Activated T-cell treated with anti-CD3 and anti-CD28 coated beads, Interleukin-2, amount 50 U/mL, for 4 hours (primary cell): ENCODE results near the gene CHD2. TPM values are rescaled to one million over a fixed set of nuclear protein-coding genes. Genes with fewer than 3 reads are reported as not detected.

ENCODE experiments used
- ATAC-seq, 2 donors: fragments of 200-7000 bp; cut with Tn5 transposase; one replicate each; pipeline ENCODE4 v1.10.0; 2021
- DNase-seq: peaks from one replicate; pipeline ENCODE4 v3.0.0-alpha.2; 2020
- H3K27me3 Mint-ChIP-seq: one replicate; pipeline ENCODE4 v1.8.0; 2021; ENCODE audit warnings: low read depth, mixed read lengths
- H3K36me3 Mint-ChIP-seq: one replicate; pipeline ENCODE4 v1.8.0; 2022; ENCODE audit warnings: mixed read lengths; ENCODE audit not compliant: insufficient read depth
- H3K4me1 Mint-ChIP-seq: one replicate; pipeline ENCODE4 v1.8.0; 2021; ENCODE audit warnings: low read depth, mixed read lengths
- H3K4me3 Mint-ChIP-seq: one replicate; pipeline ENCODE4 v1.8.0; 2021; ENCODE audit warnings: mild to moderate bottlenecking, moderate library complexity, mixed read lengths
- H3K9me3 Mint-ChIP-seq: one replicate; pipeline ENCODE4 v1.8.0; 2021; ENCODE audit warnings: mixed read lengths
- total RNA-seq, 3 donors: library from RNA; stranded (reverse); gene quantifications; one replicate each; pipeline ENCODE4 v1.2.1, GENCODE V29; 2021

The CHD2 gene
- total RNA-seq, 3 donors from 2014 or later: 58.0 to 67.7 (median 59.7) TPM

GRCh38 chr15:92992720-92993119 is 92.6 kb downstream of the CHD2 start:
- H3K36me3 Mint-ChIP-seq: peaks cover 57% of the 10 kb centered on the region
- H3K27me3 Mint-ChIP-seq: no peaks in the 10 kb centered on the region
- ATAC-seq (no peak), DNase-seq (no peak)
- no peaks in the 10 kb centered on the region for H3K9me3 Mint-ChIP-seq
- peaks cover 16% of the 10 kb centered on the region for H3K4me1 Mint-ChIP-seq
- H3K4me3 Mint-ChIP-seq: no peak overlapping the region

- H3K9me3 Mint-ChIP-seq: no peaks in the 10 kb centered on the region
- ATAC-seq (no peak), DNase-seq (no peak)
- H3K4me3 Mint-ChIP-seq: no peak overlapping the region
- H3K36me3 Mint-ChIP-seq: peaks cover 59% of the 10 kb centered on the region
- H3K27me3 Mint-ChIP-seq: no peaks in the 10 kb centered on the region
- peaks cover 11% of the 10 kb centered on the region for H3K4me1 Mint-ChIP-seq
These were observed 97.7 kb downstream of the CHD2 start for GRCh38 chr15:92997821-92998220.

- DNase-seq (no peak), ATAC-seq (no peak)
- Mint-ChIP-seq H3K4me1 (peaks cover 7% of the 10 kb centered on the region), H3K27me3 (no peaks in the 10 kb centered on the region), H3K4me3 (no peak overlapping the region), H3K9me3 (no peaks in the 10 kb centered on the region), H3K36me3 (peaks cover 60% of the 10 kb centered on the region)
These were observed 101.0 kb downstream of the CHD2 start for GRCh38 chr15:93001156-93001555.

GRCh38 chr15:93001881-93002280 is 101.8 kb downstream of the CHD2 start:
- no peak for ATAC-seq
- H3K27me3 Mint-ChIP-seq: no peaks in the 10 kb centered on the region
- DNase-seq: no peak
- peaks cover 56% of the 10 kb centered on the region for H3K36me3 Mint-ChIP-seq
- H3K4me1 Mint-ChIP-seq: peaks cover 7% of the 10 kb centered on the region
- H3K9me3 Mint-ChIP-seq: no peaks in the 10 kb centered on the region
- no peak overlapping the region for H3K4me3 Mint-ChIP-seq

- Mint-ChIP-seq H3K27me3 (no peaks in the 10 kb centered on the region), H3K9me3 (no peaks in the 10 kb centered on the region), H3K4me1 (no peaks in the 10 kb centered on the region), H3K4me3 (no peak overlapping the region), H3K36me3 (peaks cover 52% of the 10 kb centered on the region)
- ATAC-seq: no peak
- DNase-seq: no peak
These were observed 105.0 kb downstream of the CHD2 start for GRCh38 chr15:93005133-93005532.

- Mint-ChIP-seq H3K27me3 (no peaks in the 10 kb centered on the region), H3K36me3 (peaks cover 54% of the 10 kb centered on the region), H3K4me3 (no peak overlapping the region), H3K9me3 (no peaks in the 10 kb centered on the region), H3K4me1 (no peaks in the 10 kb centered on the region)
- no peak for ATAC-seq
- DNase-seq: no peak
These were observed 107.9 kb downstream of the CHD2 start for GRCh38 chr15:93007994-93008393.

- Mint-ChIP-seq H3K4me1 (peaks cover 8% of the 10 kb centered on the region), H3K27me3 (no peaks in the 10 kb centered on the region), H3K4me3 (no peak overlapping the region), H3K9me3 (no peaks in the 10 kb centered on the region), H3K36me3 (peaks cover 62% of the 10 kb centered on the region)
- no peak for ATAC-seq
- no peak for DNase-seq
These were observed 112.7 kb downstream of the CHD2 start for GRCh38 chr15:93012786-93013185.

GRCh38 chr15:93017526-93017925 is 117.4 kb downstream of the CHD2 start:
- Mint-ChIP-seq H3K4me3 (no peak overlapping the region), H3K4me1 (peaks cover 50% of the 10 kb centered on the region), H3K9me3 (no peaks in the 10 kb centered on the region), H3K27me3 (no peaks in the 10 kb centered on the region), H3K36me3 (peaks cover 70% of the 10 kb centered on the region)
- DNase-seq (no peak), ATAC-seq (no peak)

GRCh38 chr15:93018574-93018973 is 118.5 kb downstream of the CHD2 start:
- ATAC-seq (no peak), DNase-seq (no peak)
- Mint-ChIP-seq H3K4me3 (no peak overlapping the region), H3K9me3 (no peaks in the 10 kb centered on the region), H3K27me3 (no peaks in the 10 kb centered on the region), H3K36me3 (peaks cover 72% of the 10 kb centered on the region), H3K4me1 (peaks cover 60% of the 10 kb centered on the region)

- peaks cover 75% of the 10 kb centered on the region for H3K36me3 Mint-ChIP-seq
These were observed 119.0 kb downstream of the CHD2 start for GRCh38 chr15:93019090-93019489.

GRCh38 chr15:93019971-93020370 is 119.8 kb downstream of the CHD2 start:
- Mint-ChIP-seq H3K27me3 (no peaks in the 10 kb centered on the region), H3K36me3 (peaks cover 77% of the 10 kb centered on the region), H3K4me1 (peaks cover 71% of the 10 kb centered on the region), H3K4me3 (no peak overlapping the region), H3K9me3 (no peaks in the 10 kb centered on the region)
- DNase-seq (no peak), ATAC-seq (no peak)

More at GRCh38 chr15:93019090-93019489, 119.0 kb downstream of the CHD2 start:
- H3K27me3 Mint-ChIP-seq: no peaks in the 10 kb centered on the region
- H3K4me1 Mint-ChIP-seq: peaks cover 62% of the 10 kb centered on the region
- ATAC-seq (peak; percentile 42 to 53), DNase-seq (no peak)
- H3K9me3 Mint-ChIP-seq: no peaks in the 10 kb centered on the region
- H3K4me3 Mint-ChIP-seq: no peak overlapping the region

- ATAC-seq (peak; percentile 74 to 77), DNase-seq (no peak)
- Mint-ChIP-seq H3K27me3 (no peaks in the 10 kb centered on the region), H3K4me3 (no peak overlapping the region), H3K36me3 (peaks cover 74% of the 10 kb centered on the region), H3K9me3 (no peaks in the 10 kb centered on the region), H3K4me1 (peaks cover 76% of the 10 kb centered on the region)
These were observed 121.0 kb downstream of the CHD2 start for GRCh38 chr15:93020976-93021772.

GRCh38 chr15:93024293-93024692 is 124.2 kb downstream of the CHD2 start:
- Mint-ChIP-seq H3K27me3 (no peaks in the 10 kb centered on the region), H3K9me3 (no peaks in the 10 kb centered on the region), H3K4me1 (peaks cover 63% of the 10 kb centered on the region), H3K36me3 (peaks cover 64% of the 10 kb centered on the region), H3K4me3 (no peak overlapping the region)
- DNase-seq (no peak), ATAC-seq (no peak)

GRCh38 chr15:93024716-93025624 is 124.8 kb downstream of the CHD2 start:
- Mint-ChIP-seq H3K36me3 (peaks cover 61% of the 10 kb centered on the region), H3K4me3 (no peak overlapping the region), H3K27me3 (no peaks in the 10 kb centered on the region), H3K4me1 (peaks cover 65% of the 10 kb centered on the region), H3K9me3 (no peaks in the 10 kb centered on the region)
- DNase-seq (no peak), ATAC-seq (no peak)

- no peak for ATAC-seq
- H3K4me3 Mint-ChIP-seq: no peak overlapping the region
These were observed 125.5 kb downstream of the CHD2 start for GRCh38 chr15:93025625-93025982.

More at GRCh38 chr15:93025625-93025982, 125.5 kb downstream of the CHD2 start:
- H3K36me3 Mint-ChIP-seq: peaks cover 55% of the 10 kb centered on the region
- peaks cover 65% of the 10 kb centered on the region for H3K4me1 Mint-ChIP-seq
- H3K27me3 Mint-ChIP-seq: no peaks in the 10 kb centered on the region
- H3K9me3 Mint-ChIP-seq: no peaks in the 10 kb centered on the region
- DNase-seq: no peak
